GM10266 (cell line): ENCODE data around the gene OSBPL9.

Source experiments
- DNase-seq: peaks from one replicate; pipeline ENCODE4 v3.0.0; 2012; ENCODE audit errors: extremely low spot score
- CTCF ChIP-seq: IDR thresholded peaks from 2 replicates; pipeline ENCODE4 v1.5.1; 2012; ENCODE audit warnings: mild to moderate bottlenecking, low read depth; ENCODE audit not compliant: control insufficient read depth, insufficient read depth; ENCODE audit errors: missing control alignments

The OSBPL9 gene

GRCh38 chr1:51709951-51710350 lies 93.1 kb downstream of the OSBPL9 start:
- no peak for TF ChIP-seq CTCF
- DNase-seq = no peak

DNA sequence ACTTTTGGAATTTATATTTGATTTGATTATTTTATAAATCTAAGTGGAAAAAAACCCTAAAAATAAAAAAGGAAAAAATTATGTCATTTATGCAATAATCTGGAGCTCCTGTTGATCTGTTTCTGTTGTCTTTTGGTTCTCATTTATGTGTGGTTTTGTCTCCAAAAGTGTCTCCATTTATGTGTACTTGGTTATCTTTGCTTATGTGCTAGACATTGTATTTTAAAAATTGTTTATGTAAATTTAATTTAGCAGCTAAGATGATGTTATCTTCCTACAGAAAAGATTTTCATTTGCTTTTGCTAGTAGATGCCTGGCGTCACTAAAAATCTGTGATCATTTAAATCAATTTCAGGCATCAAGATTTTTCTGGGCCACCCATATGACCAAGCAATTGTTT lies 95.7 kb downstream of the OSBPL9 start:
- no peak for DNase-seq
- no peak for TF ChIP-seq CTCF

GRCh38 chr1:51714374-51715019 lies 97.6 kb downstream of the OSBPL9 start:
- no peak for DNase-seq
- TF ChIP-seq CTCF = no peak

- TF ChIP-seq CTCF = no peak
- DNase-seq = no peak
These were observed 98.5 kb downstream of the OSBPL9 start for GRCh38 chr1:51715369-51715768.

DNA sequence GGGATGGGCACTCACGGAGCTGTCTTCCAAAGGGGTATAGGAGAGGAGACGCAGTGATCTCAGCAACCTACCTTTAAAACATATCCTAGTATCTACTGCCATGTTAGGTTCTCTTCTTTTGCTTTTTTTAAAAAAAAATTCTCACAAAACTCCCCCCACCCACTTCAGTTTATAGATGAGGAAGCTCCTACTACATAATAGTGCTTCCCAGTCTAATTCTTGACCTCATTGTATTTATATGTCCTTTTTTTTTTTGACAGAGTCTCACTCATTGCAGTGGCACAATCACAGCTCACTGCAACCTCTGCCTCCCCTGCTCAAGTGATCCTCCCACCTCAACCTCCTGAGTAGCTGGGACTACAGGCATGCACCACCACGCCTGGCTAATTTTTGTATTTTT lies 99.9 kb downstream of the OSBPL9 start:
- no peak for TF ChIP-seq CTCF
- no peak for DNase-seq

DNA sequence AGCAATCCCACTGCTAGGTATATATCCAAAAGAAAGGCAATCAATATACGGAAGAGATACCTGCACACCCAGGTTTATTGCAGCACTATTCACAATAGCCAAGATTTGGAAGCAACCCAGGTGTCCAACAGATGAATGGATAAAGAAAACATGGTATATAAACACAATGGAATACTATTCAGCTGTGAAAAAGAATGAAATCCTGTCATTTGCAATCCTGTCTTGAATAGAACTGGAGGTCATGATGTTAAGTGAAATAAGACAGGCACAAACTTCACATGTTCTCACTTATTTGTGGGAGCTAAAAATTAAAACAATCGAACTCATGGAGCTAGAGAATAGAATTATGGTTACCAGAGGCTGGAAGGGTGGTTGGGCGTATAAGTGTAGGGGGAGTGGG lies 101.0 kb downstream of the OSBPL9 start:
- DNase-seq = no peak
- no peak for TF ChIP-seq CTCF

DNA sequence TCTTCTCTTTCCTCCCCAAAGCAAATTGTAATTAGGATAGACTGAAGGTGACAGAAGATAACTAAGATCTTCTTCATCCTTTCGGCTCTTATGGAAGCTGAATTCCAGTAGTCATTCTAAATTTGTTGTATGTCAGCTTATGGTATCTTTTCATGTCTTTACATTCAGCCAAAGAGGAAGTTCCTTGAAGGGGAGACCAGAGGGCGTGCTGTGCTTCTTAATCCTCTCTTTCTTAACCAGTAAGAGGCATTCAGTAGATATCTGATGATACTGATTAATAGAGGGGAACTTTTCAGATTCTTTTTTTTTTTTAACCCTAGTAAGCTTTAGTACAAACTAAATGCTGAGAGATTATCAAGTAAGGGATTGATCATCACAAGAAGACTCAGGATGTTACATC lies 102.3 kb downstream of the OSBPL9 start:
- no peak for DNase-seq
- TF ChIP-seq CTCF = no peak
